Astrocyte (in vitro differentiated cells and primary cell): ENCODE measurements around the gene TYK2. TPM values are rescaled to one million over a fixed set of nuclear protein-coding genes. Genes with fewer than 3 reads are reported as not detected.

Experiments
- DNase-seq: peaks from one replicate; pipeline ENCODE4 v3.0.0-alpha.2; 2010; ENCODE audit warnings: low read depth
- FAIRE-seq: peaks from 2 replicates; lab custom pipeline; 2011; peaks lifted over from hg19 to GRCh38; lab: Jason Lieb, UNC
- H2AFZ ChIP-seq: 2 replicates; pipeline ENCODE4 v1.6.0; 2012; ENCODE audit warnings: low read depth, low read length, inconsistent platforms
- H3K27ac ChIP-seq: 2 replicates; pipeline ENCODE4 v1.5.1; 2011; ENCODE audit warnings: low read depth, low read length, inconsistent platforms
- H3K27me3 ChIP-seq: 2 replicates; pipeline ENCODE4 v1.6.0; 2011; ENCODE audit warnings: low read length, inconsistent platforms; ENCODE audit not compliant: insufficient read depth
- H3K36me3 ChIP-seq: 2 replicates; pipeline ENCODE4 v1.5.1; 2011; ENCODE audit warnings: low read length, inconsistent platforms; ENCODE audit not compliant: insufficient read depth
- H3K4me1 ChIP-seq: 2 replicates; pipeline ENCODE4 v1.5.1; 2011; ENCODE audit warnings: low read length, inconsistent platforms; ENCODE audit not compliant: insufficient read depth
- H3K4me2 ChIP-seq: 2 replicates; pipeline ENCODE4 v1.6.0; 2012; ENCODE audit warnings: low read length, inconsistent platforms
- H3K4me3 ChIP-seq: 2 replicates; pipeline ENCODE4 v1.5.1; 2011; ENCODE audit warnings: low read depth, mild to moderate bottlenecking, low read length, inconsistent platforms; ENCODE audit not compliant: insufficient read depth
- H3K79me2 ChIP-seq: 2 replicates; pipeline ENCODE4 v1.6.0; 2012; ENCODE audit warnings: mild to moderate bottlenecking, low read length, inconsistent platforms; ENCODE audit not compliant: insufficient read depth
- H3K9ac ChIP-seq: 2 replicates; pipeline ENCODE4 v1.6.0; 2012; ENCODE audit warnings: mild to moderate bottlenecking, low read length, inconsistent platforms
- H3K9me3 ChIP-seq: 2 replicates; pipeline ENCODE4 v1.5.1; 2012; ENCODE audit warnings: low read depth, mild to moderate bottlenecking, low read length, inconsistent platforms; ENCODE audit not compliant: insufficient read depth
- H4K20me1 ChIP-seq: 2 replicates; pipeline ENCODE4 v1.6.0; 2012; ENCODE audit warnings: low read length, inconsistent platforms; ENCODE audit not compliant: insufficient read depth
- H3K27ac Mint-ChIP-seq: one replicate; pipeline ENCODE4 v1.8.0; 2021; ENCODE audit warnings: mild to moderate bottlenecking, mixed read lengths; ENCODE audit not compliant: unreplicated experiment
- H3K27me3 Mint-ChIP-seq: one replicate; pipeline ENCODE4 v1.8.0; 2021; ENCODE audit warnings: low read depth, mixed read lengths; ENCODE audit not compliant: unreplicated experiment
- H3K36me3 Mint-ChIP-seq: one replicate; pipeline ENCODE4 v1.8.0; 2021; ENCODE audit warnings: low read depth, mixed read lengths; ENCODE audit not compliant: unreplicated experiment
- H3K4me1 Mint-ChIP-seq: one replicate; pipeline ENCODE4 v1.8.0; 2021; ENCODE audit warnings: low read depth, mixed read lengths; ENCODE audit not compliant: unreplicated experiment
- H3K4me3 Mint-ChIP-seq: one replicate; pipeline ENCODE4 v1.8.0; 2021; ENCODE audit warnings: mild to moderate bottlenecking, moderate library complexity, mixed read lengths; ENCODE audit not compliant: unreplicated experiment
- H3K9me3 Mint-ChIP-seq: one replicate; pipeline ENCODE4 v1.8.0; 2021; ENCODE audit warnings: mild to moderate bottlenecking, mixed read lengths; ENCODE audit not compliant: unreplicated experiment
- CTCF ChIP-seq: IDR thresholded peaks from 2 replicates; pipeline ENCODE4 v1.5.1; 2011; ENCODE audit warnings: low read depth, mild to moderate bottlenecking, inconsistent platforms, low read length, moderate library complexity; ENCODE audit not compliant: insufficient read depth
- EZH2 ChIP-seq: IDR thresholded peaks from 2 replicates; pipeline ENCODE4 v1.6.1; 2012; ENCODE audit warnings: mild to moderate bottlenecking, low read length, inconsistent platforms; ENCODE audit not compliant: insufficient read depth
- total RNA-seq: library from RNA; stranded (reverse); gene quantifications from 2 replicates; pipeline ENCODE4 v1.2.1, GENCODE V29; 2021

The TYK2 gene
- total RNA-seq, 1 donor from 2014 or later: 76.5 TPM

- FAIRE-seq: no peak
Observed at GRCh38 chr19:10346509-10346908, 33.9 kb downstream of the TYK2 start.

GRCh38 chr19:10344780-10345179, 35.6 kb downstream of the TYK2 start:
- Mint-ChIP-seq H3K36me3 (no peaks in the 10 kb centered on the region), H3K27ac (no peak overlapping the region), H3K4me3 (no peak overlapping the region), H3K27me3 (peaks cover 2% of the 10 kb centered on the region), H3K9me3 (no peaks in the 10 kb centered on the region), H3K4me1 (no peaks in the 10 kb centered on the region)
- DNase-seq (no peak), FAIRE-seq (no peak)
- TF ChIP-seq EZH2: no peak
- Histone ChIP-seq H3K79me2 (no peaks in the 10 kb centered on the region), H3K9ac (no peak overlapping the region), H2AFZ (no peak overlapping the region), H3K9me3 (no peaks in the 10 kb centered on the region), H3K4me2 (no peak overlapping the region), H3K27ac (no peak overlapping the region), H3K4me1 (peaks cover 3% of the 10 kb centered on the region), H3K27me3 (no peaks in the 10 kb centered on the region), H3K4me3 (no peak overlapping the region), H3K36me3 (peaks cover 2% of the 10 kb centered on the region), H4K20me1 (no peaks in the 10 kb centered on the region)

More at GRCh38 chr19:10346509-10346908, 33.9 kb downstream of the TYK2 start:
- H3K9me3 ChIP-seq: no peaks in the 10 kb centered on the region
- H3K27ac ChIP-seq: no peak overlapping the region
- Mint-ChIP-seq H3K36me3 (peaks cover 6% of the 10 kb centered on the region), H3K27ac (no peak overlapping the region), H3K4me1 (no peaks in the 10 kb centered on the region), H3K27me3 (no peaks in the 10 kb centered on the region), H3K4me3 (peak overlapping the region; percentile 61), H3K9me3 (no peaks in the 10 kb centered on the region)
- no peak overlapping the region for H3K4me3 ChIP-seq
- no peak overlapping the region for H2AFZ ChIP-seq
- H3K9ac ChIP-seq: no peak overlapping the region
- DNase-seq: no peak
- TF ChIP-seq CTCF (no peak), EZH2 (no peak)
- H3K27me3 ChIP-seq: no peaks in the 10 kb centered on the region
- H3K4me2 ChIP-seq: no peak overlapping the region
- H4K20me1 ChIP-seq: no peaks in the 10 kb centered on the region
- peaks cover 5% of the 10 kb centered on the region for H3K36me3 ChIP-seq
- no peaks in the 10 kb centered on the region for H3K79me2 ChIP-seq
- H3K4me1 ChIP-seq: peaks cover 3% of the 10 kb centered on the region

- no peak for TF ChIP-seq CTCF
- no peak for TF ChIP-seq EZH2
- Histone ChIP-seq H3K36me3 (no peaks in the 10 kb centered on the region), H2AFZ (no peak overlapping the region), H4K20me1 (no peaks in the 10 kb centered on the region), H3K27me3 (no peaks in the 10 kb centered on the region), H3K4me1 (peaks cover 3% of the 10 kb centered on the region), H3K9ac (no peak overlapping the region), H3K9me3 (no peaks in the 10 kb centered on the region), H3K27ac (no peak overlapping the region), H3K4me3 (no peak overlapping the region), H3K79me2 (no peaks in the 10 kb centered on the region), H3K4me2 (no peak overlapping the region)
- DNase-seq: no peak
- no peaks in the 10 kb centered on the region for H3K36me3 Mint-ChIP-seq
- no peak for FAIRE-seq
- H3K4me3 Mint-ChIP-seq: no peak overlapping the region
- H3K9me3 Mint-ChIP-seq: no peaks in the 10 kb centered on the region
- H3K27me3 Mint-ChIP-seq: peaks cover 9% of the 10 kb centered on the region
- no peaks in the 10 kb centered on the region for H3K4me1 Mint-ChIP-seq
- H3K27ac Mint-ChIP-seq: no peak overlapping the region
Observed at GRCh38 chr19:10343495-10343894, 36.9 kb downstream of the TYK2 start.
